Nephron (organoid): ENCODE data around the gene ARHGAP26.

Source experiments
- H3K27ac Mint-ChIP-seq, 3 experiments: 2 replicates each; pipeline ENCODE4 v1.8.0; 2020; ENCODE audit warnings: mixed read lengths in 3 of 3, mild to moderate bottlenecking in 2 of 3, moderate library complexity in 1 of 3
- H3K27me3 Mint-ChIP-seq: 2 replicates; pipeline ENCODE4 v1.8.0; 2021; ENCODE audit warnings: low read depth, mild to moderate bottlenecking, moderate library complexity, mixed read lengths
- H3K36me3 Mint-ChIP-seq: 2 replicates; pipeline ENCODE4 v1.8.0; 2020; ENCODE audit warnings: low read depth, mixed read lengths
- H3K4me1 Mint-ChIP-seq: 2 replicates; pipeline ENCODE4 v1.8.0; 2020; ENCODE audit warnings: mixed read lengths
- H3K4me3 Mint-ChIP-seq, 3 experiments: 2 replicates each; pipeline ENCODE4 v1.8.0; 2020; ENCODE audit warnings: mild to moderate bottlenecking in 3 of 3, mixed read lengths in 3 of 3, moderate library complexity in 2 of 3
- H3K9me3 Mint-ChIP-seq: 2 replicates; pipeline ENCODE4 v1.8.0; 2020; ENCODE audit warnings: mixed read lengths
- CTCF ChIP-seq, 3 experiments: fragments of 200-600 bp; sonication (generic); IDR thresholded peaks; one replicate each; pipeline ENCODE4 v1.5.0; 2021; ENCODE audit warnings: antibody characterized with exemption in 3 of 3; ENCODE audit not compliant: unreplicated experiment in 3 of 3

ARHGAP26 gene

GRCh38 chr5:143247134-143247815, 477.1 kb downstream of the ARHGAP26 start:
- Mint-ChIP-seq H3K4me1 (peaks cover 14% of the 10 kb centered on the region), H3K4me3 (no peak overlapping the region), H3K27ac (no peak overlapping the region), H3K9me3 (peaks cover 3% of the 10 kb centered on the region), H3K27me3 (peaks cover 3% of the 10 kb centered on the region), H3K36me3 (no peaks in the 10 kb centered on the region)
- no peak for TF ChIP-seq CTCF (IDR thresholded peaks at IDR 0.05; ENCODE audit: unreplicated experiment in 3 of 3)

GRCh38 chr5:143248391-143248790, 478.2 kb downstream of the ARHGAP26 start:
- peaks cover 14% of the 10 kb centered on the region for H3K4me1 Mint-ChIP-seq
- no peaks in the 10 kb centered on the region for H3K36me3 Mint-ChIP-seq
- H3K4me3 Mint-ChIP-seq = no peak overlapping the region
- peaks cover 4% of the 10 kb centered on the region for H3K9me3 Mint-ChIP-seq
- H3K27me3 Mint-ChIP-seq = peaks cover 3% of the 10 kb centered on the region
- H3K27ac Mint-ChIP-seq = no peak overlapping the region
- TF ChIP-seq CTCF (IDR thresholded peaks at IDR 0.05; ENCODE audit: unreplicated experiment in 3 of 3) = no peak

- Mint-ChIP-seq H3K27ac (no peak overlapping the region), H3K36me3 (no peaks in the 10 kb centered on the region), H3K4me3 (no peak overlapping the region), H3K9me3 (peaks cover 5% of the 10 kb centered on the region), H3K4me1 (peaks cover 9% of the 10 kb centered on the region), H3K27me3 (peaks cover 3% of the 10 kb centered on the region)
- TF ChIP-seq CTCF (IDR thresholded peaks at IDR 0.05; ENCODE audit: unreplicated experiment in 3 of 3) = no peak
Observed at GRCh38 chr5:143248822-143249579, 478.8 kb downstream of the ARHGAP26 start.

GRCh38 chr5:143249851-143250250, 479.7 kb downstream of the ARHGAP26 start:
- Mint-ChIP-seq H3K4me1 (peaks cover under 1% of the 10 kb centered on the region), H3K4me3 (no peak overlapping the region), H3K27ac (no peak overlapping the region), H3K9me3 (peaks cover 3% of the 10 kb centered on the region), H3K36me3 (no peaks in the 10 kb centered on the region), H3K27me3 (peaks cover 3% of the 10 kb centered on the region)
- TF ChIP-seq CTCF (IDR thresholded peaks at IDR 0.05; ENCODE audit: unreplicated experiment in 3 of 3) = no peak

- no peak overlapping the region for H3K27ac Mint-ChIP-seq
- no peaks in the 10 kb centered on the region for H3K4me1 Mint-ChIP-seq
- H3K36me3 Mint-ChIP-seq = no peaks in the 10 kb centered on the region
- TF ChIP-seq CTCF (IDR thresholded peaks at IDR 0.05; ENCODE audit: unreplicated experiment in 3 of 3) = no peak
- H3K27me3 Mint-ChIP-seq = peaks cover 2% of the 10 kb centered on the region
- H3K4me3 Mint-ChIP-seq = no peak overlapping the region
- peaks cover 2% of the 10 kb centered on the region for H3K9me3 Mint-ChIP-seq
Observed at GRCh38 chr5:143251190-143251589, 481.0 kb downstream of the ARHGAP26 start.
